Activated CD8-positive, alpha-beta T cell treated with anti-CD3 and anti-CD28 coated beads for 36 hours (primary cell): ENCODE measurements around the gene DPAGT1. TPM values are rescaled to one million over a fixed set of nuclear protein-coding genes. Genes with fewer than 3 reads are reported as not detected.

Source experiments
- ATAC-seq: fragments of 200-7000 bp; cut with Tn5 transposase; one replicate; pipeline ENCODE4 v1.10.0; 2021; ENCODE audit warnings: mild to moderate bottlenecking, moderate library complexity
- CTCF ChIA-PET: fragments of 350-600 bp; sonication (Branson Sonifier 250); formaldehyde crosslinking; loops from one replicate; lab custom pipeline; 2021; ENCODE audit warnings: antibody characterized with exemption; lab: Charles Lee
- POLR2A ChIA-PET: fragments of 350-600 bp; sonication (Branson Sonifier 250); formaldehyde crosslinking; loops from one replicate; lab custom pipeline; 2021; ENCODE audit warnings: antibody characterized with exemption; lab: Charles Lee
- DNase-seq: peaks from one replicate; pipeline ENCODE4 v3.0.0-alpha.2; 2020
- H3K27ac Mint-ChIP-seq: one replicate; pipeline ENCODE4 v1.8.0; 2021; ENCODE audit warnings: mild to moderate bottlenecking, mixed read lengths
- H3K27me3 Mint-ChIP-seq: one replicate; pipeline ENCODE4 v1.8.0; 2021; ENCODE audit warnings: mixed read lengths
- H3K36me3 Mint-ChIP-seq: one replicate; pipeline ENCODE4 v1.8.0; 2021; ENCODE audit warnings: low read depth, mixed read lengths
- H3K4me1 Mint-ChIP-seq: one replicate; pipeline ENCODE4 v1.8.0; 2021; ENCODE audit warnings: low read depth, mixed read lengths
- H3K4me3 Mint-ChIP-seq: one replicate; pipeline ENCODE4 v1.8.0; 2021; ENCODE audit warnings: mild to moderate bottlenecking, moderate library complexity, mixed read lengths
- H3K9me3 Mint-ChIP-seq: one replicate; pipeline ENCODE4 v1.8.0; 2021; ENCODE audit warnings: mixed read lengths
- CTCF ChIP-seq: fragments of 200-600 bp; IDR thresholded peaks from one replicate; pipeline ENCODE4 v1.8.0; 2022; ENCODE audit warnings: antibody characterized with exemption, mild to moderate bottlenecking
- intact Hi-C: fragments of 100-400 bp; cut with micrococcal nuclease; formaldehyde crosslinking; loops from one replicate; pipeline ENCODE4 v1.10.0; 2022
- total RNA-seq, 2 experiments: library from RNA; stranded (reverse); gene quantifications; one replicate each; pipeline ENCODE4 v1.2.3, GENCODE V29; 2021

Gene DPAGT1
- total RNA-seq, 2 experiments from 2014 or later = 51.1 to 52.2 TPM

- H3K9me3 Mint-ChIP-seq = no peaks in the 10 kb centered on the region
- H3K4me3 Mint-ChIP-seq = no peak overlapping the region
- peaks cover 46% of the 10 kb centered on the region for H3K36me3 Mint-ChIP-seq
- intact Hi-C loops = no loop called here
- H3K27ac Mint-ChIP-seq = no peak overlapping the region
- H3K4me1 Mint-ChIP-seq = peaks cover 26% of the 10 kb centered on the region
- peaks cover 1% of the 10 kb centered on the region for H3K27me3 Mint-ChIP-seq
- ChIA-PET POLR2A (interaction anchor here (0.7 to 7.0 kb wide), 9 partner anchors 9 to 34 kb away, joined by 3 to 107 read pairs (median 5); partner anchors contain the start of genes C2CD2L, DPAGT1, HYOU1 and VPS11), CTCF (interaction anchor here (0.6 to 1.3 kb wide), 3 partner anchors 9 to 249 kb away, joined by 3 to 4 read pairs (median 3); no protein-coding TSS in a partner anchor)
- DNase-seq (no peak), ATAC-seq (no peak)
- no peak for TF ChIP-seq CTCF
Measured at GRCh38 chr11:119091178-119091577, 10.5 kb downstream of the DPAGT1 start.

GRCh38 chr11:119089319-119089718, 12.3 kb downstream of the DPAGT1 start:
- intact Hi-C loops = no loop called here
- TF ChIP-seq CTCF = no peak
- Mint-ChIP-seq H3K9me3 (no peaks in the 10 kb centered on the region), H3K27me3 (no peaks in the 10 kb centered on the region), H3K36me3 (peaks cover 36% of the 10 kb centered on the region), H3K27ac (no peak overlapping the region), H3K4me1 (peaks cover 29% of the 10 kb centered on the region), H3K4me3 (no peak overlapping the region)
- DNase-seq = no peak
- POLR2A ChIA-PET = interaction anchor here (0.9 to 1.0 kb wide), 2 partner anchors 12 to 71 kb away, joined by 3 read pairs; partner anchors contain the start of genes DPAGT1, RPS25 and TRAPPC4
- no peak for ATAC-seq
- CTCF ChIA-PET = interaction anchor here (2.2 kb wide), 1 partner anchor 21 kb away, joined by 5 read pairs; the partner anchor contains the start of gene VPS11

GRCh38 chr11:119088406-119088805, 13.2 kb downstream of the DPAGT1 start:
- DNase-seq (no peak), ATAC-seq (no peak)
- H3K4me3 Mint-ChIP-seq = no peak overlapping the region
- ChIA-PET CTCF (interaction anchor here (1.2 to 2.2 kb wide), 2 partner anchors 21 to 108 kb away, joined by 3 to 5 read pairs; partner anchors contain the start of gene VPS11), POLR2A (interaction anchor here (0.9 kb wide), 1 partner anchor 70 kb away, joined by 3 read pairs; the partner anchor contains the start of genes RPS25 and TRAPPC4)
- H3K27ac Mint-ChIP-seq = no peak overlapping the region
- peaks cover 31% of the 10 kb centered on the region for H3K4me1 Mint-ChIP-seq
- peaks cover 27% of the 10 kb centered on the region for H3K36me3 Mint-ChIP-seq
- no peaks in the 10 kb centered on the region for H3K9me3 Mint-ChIP-seq
- no peak for TF ChIP-seq CTCF
- no peaks in the 10 kb centered on the region for H3K27me3 Mint-ChIP-seq
- intact Hi-C loops = no loop called here

GRCh38 chr11:119087747-119088241, 13.9 kb downstream of the DPAGT1 start:
- no peak overlapping the region for H3K4me3 Mint-ChIP-seq
- intact Hi-C loops = no loop called here
- H3K9me3 Mint-ChIP-seq = no peaks in the 10 kb centered on the region
- no peak overlapping the region for H3K27ac Mint-ChIP-seq
- ChIA-PET CTCF (interaction anchor here (1.2 to 2.2 kb wide), 2 partner anchors 20 to 109 kb away, joined by 3 to 5 read pairs; partner anchors contain the start of gene VPS11), POLR2A (no interaction called here)
- H3K4me1 Mint-ChIP-seq = peaks cover 30% of the 10 kb centered on the region
- no peak for ATAC-seq
- no peaks in the 10 kb centered on the region for H3K27me3 Mint-ChIP-seq
- H3K36me3 Mint-ChIP-seq = peaks cover 21% of the 10 kb centered on the region
- TF ChIP-seq CTCF = no peak
- DNase-seq = no peak

GRCh38 chr11:119087123-119087522, 14.5 kb downstream of the DPAGT1 start:
- DNase-seq = no peak
- no peak for TF ChIP-seq CTCF
- no peaks in the 10 kb centered on the region for H3K9me3 Mint-ChIP-seq
- POLR2A ChIA-PET = interaction anchor here (2.1 to 4.6 kb wide), 2 partner anchors 7 to 31 kb away, joined by 9 to 74 read pairs; a partner anchor contains a TSS
- CTCF ChIA-PET = interaction anchor here (2.1 to 2.2 kb wide), 2 partner anchors 8 to 19 kb away, joined by 5 to 6 read pairs; partner anchors contain the start of gene VPS11
- ATAC-seq = no peak
- intact Hi-C loops = no loop called here
- no peak overlapping the region for H3K27ac Mint-ChIP-seq
- no peaks in the 10 kb centered on the region for H3K27me3 Mint-ChIP-seq
- H3K4me3 Mint-ChIP-seq = no peak overlapping the region
- peaks cover 14% of the 10 kb centered on the region for H3K36me3 Mint-ChIP-seq
- peaks cover 24% of the 10 kb centered on the region for H3K4me1 Mint-ChIP-seq
